ENCODE results near the gene ACTR1B.

DNA sequence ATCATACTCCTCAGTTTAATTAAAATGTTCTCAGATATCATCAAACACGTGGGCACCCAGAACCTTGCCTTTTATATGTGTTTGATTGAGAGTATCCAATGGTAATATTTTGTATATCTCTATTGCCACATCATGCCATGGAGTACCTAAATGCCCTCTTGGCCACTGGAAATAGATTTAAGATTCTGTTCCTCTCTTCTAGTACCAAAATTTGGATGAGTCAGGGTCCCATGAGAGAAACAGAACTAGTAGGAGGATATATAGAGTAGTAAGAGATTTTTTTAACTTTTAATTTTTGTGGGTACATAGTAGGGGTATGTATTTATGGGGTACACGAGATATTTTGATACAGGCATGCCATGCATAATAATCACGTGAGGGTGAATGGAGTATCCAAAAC, 39.9 kb upstream of the ACTR1B start:
- TF ChIP-seq, protein P1, sequence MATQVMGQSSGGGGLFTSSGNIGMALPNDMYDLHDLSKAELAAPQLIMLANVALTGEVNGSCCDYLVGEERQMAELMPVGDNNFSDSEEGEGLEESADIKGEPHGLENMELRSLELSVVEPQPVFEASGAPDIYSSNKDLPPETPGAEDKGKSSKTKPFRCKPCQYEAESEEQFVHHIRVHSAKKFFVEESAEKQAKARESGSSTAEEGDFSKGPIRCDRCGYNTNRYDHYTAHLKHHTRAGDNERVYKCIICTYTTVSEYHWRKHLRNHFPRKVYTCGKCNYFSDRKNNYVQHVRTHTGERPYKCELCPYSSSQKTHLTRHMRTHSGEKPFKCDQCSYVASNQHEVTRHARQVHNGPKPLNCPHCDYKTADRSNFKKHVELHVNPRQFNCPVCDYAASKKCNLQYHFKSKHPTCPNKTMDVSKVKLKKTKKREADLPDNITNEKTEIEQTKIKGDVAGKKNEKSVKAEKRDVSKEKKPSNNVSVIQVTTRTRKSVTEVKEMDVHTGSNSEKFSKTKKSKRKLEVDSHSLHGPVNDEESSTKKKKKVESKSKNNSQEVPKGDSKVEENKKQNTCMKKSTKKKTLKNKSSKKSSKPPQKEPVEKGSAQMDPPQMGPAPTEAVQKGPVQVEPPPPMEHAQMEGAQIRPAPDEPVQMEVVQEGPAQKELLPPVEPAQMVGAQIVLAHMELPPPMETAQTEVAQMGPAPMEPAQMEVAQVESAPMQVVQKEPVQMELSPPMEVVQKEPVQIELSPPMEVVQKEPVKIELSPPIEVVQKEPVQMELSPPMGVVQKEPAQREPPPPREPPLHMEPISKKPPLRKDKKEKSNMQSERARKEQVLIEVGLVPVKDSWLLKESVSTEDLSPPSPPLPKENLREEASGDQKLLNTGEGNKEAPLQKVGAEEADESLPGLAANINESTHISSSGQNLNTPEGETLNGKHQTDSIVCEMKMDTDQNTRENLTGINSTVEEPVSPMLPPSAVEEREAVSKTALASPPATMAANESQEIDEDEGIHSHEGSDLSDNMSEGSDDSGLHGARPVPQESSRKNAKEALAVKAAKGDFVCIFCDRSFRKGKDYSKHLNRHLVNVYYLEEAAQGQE (IDR thresholded peaks at IDR 0.05; ENCODE audit: low read depth, low read length) = no peak
- TF ChIP-seq, protein P2, sequence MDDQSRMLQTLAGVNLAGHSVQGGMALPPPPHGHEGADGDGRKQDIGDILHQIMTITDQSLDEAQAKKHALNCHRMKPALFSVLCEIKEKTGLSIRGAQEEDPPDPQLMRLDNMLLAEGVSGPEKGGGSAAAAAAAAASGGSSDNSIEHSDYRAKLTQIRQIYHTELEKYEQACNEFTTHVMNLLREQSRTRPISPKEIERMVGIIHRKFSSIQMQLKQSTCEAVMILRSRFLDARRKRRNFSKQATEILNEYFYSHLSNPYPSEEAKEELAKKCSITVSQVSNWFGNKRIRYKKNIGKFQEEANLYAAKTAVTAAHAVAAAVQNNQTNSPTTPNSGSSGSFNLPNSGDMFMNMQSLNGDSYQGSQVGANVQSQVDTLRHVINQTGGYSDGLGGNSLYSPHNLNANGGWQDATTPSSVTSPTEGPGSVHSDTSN (IDR thresholded peaks at IDR 0.05) = no peak
- TF ChIP-seq YY1 (IDR thresholded peaks at IDR 0.05; ENCODE audit: low read depth) (no peak), EZH2phosphoT487 (IDR thresholded peaks at IDR 0.05; ENCODE audit: borderline replicate concordance, low read depth) (no peak), GABPA (IDR thresholded peaks at IDR 0.05; ENCODE audit: low read depth) (no peak), POLR2AphosphoS5 (IDR thresholded peaks at IDR 0.05; ENCODE audit: low read depth, low read length) (no peak), RAD21 (IDR thresholded peaks at IDR 0.05; ENCODE audit: low read length) (no peak)
